NT2/D1 (cell line): ENCODE measurements around the gene PODXL2.

Source experiments
- YY1 ChIP-seq: IDR thresholded peaks from 2 replicates; pipeline ENCODE4 v1.6.1; 2011; ENCODE audit not compliant: insufficient read length, insufficient read depth
- ZNF274 ChIP-seq: IDR thresholded peaks from 2 replicates; pipeline ENCODE4 v1.6.1; 2011; ENCODE audit warnings: mild to moderate bottlenecking, low read depth, low read length

- TF ChIP-seq YY1 (no peak), ZNF274 (no peak)
Measured at GRCh38 chr3:127680146-127680661, 51.2 kb downstream of the PODXL2 start.
